Measurements from ENCODE around the gene MGAT4C. TPM values are rescaled to one million over a fixed set of nuclear protein-coding genes. Genes with fewer than 3 reads are reported as not detected.

The MGAT4C gene
- total RNA-seq, 1 experiment from 2014 or later = not detected

DNA sequence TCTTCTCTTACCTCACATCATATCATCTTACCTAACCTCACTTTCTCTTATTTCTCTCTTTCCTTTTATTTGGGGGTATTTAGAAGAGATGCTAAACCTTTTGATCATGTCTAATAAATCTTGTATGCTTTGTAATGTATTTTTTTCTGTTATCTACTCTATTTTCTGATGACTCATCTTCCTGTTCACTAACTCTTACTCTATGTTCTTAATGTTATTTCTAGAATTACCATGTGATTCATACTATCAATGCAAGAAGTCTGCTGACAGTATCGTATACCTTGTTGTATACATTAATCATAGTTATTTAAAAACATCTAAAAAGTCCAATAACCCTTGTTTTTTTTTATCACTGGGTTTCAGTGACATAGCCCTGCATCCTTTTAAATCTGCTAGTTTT is 62.3 kb downstream of the MGAT4C start:
- Histone ChIP-seq H3K9ac (ENCODE audit: low read length) (no peak overlapping the region), H4K20me1 (ENCODE audit: low read length) (no peaks in the 10 kb centered on the region), H3K4me1 (ENCODE audit: insufficient read depth, low read length) (peaks cover 6% of the 10 kb centered on the region; the same call in 1 of the 2 replicates), H3K4me2 (ENCODE audit: low read length) (no peak overlapping the region), H2AFZ (ENCODE audit: low read length) (no peak overlapping the region), H3K9me2 (replicated peaks; ENCODE audit: low read length) (no peaks in the 10 kb centered on the region), H3K9me3 (ENCODE audit: low read length) (no peaks in the 10 kb centered on the region), H3K36me3 (ENCODE audit: low read depth, low read length) (no peaks in the 10 kb centered on the region), H3K79me2 (ENCODE audit: low read length) (no peaks in the 10 kb centered on the region), H3K27me3 (ENCODE audit: low read length) (no peaks in the 10 kb centered on the region), H3K27ac (ENCODE audit: low read length) (no peak overlapping the region), H3K4me3 (ENCODE audit: low read length) (no peak overlapping the region), H3F3A (ENCODE audit: low read length, unreplicated experiment) (no peaks in the 10 kb centered on the region)
- no TSS peak for BruUV-seq (replicated peaks)
- TF ChIP-seq EZH2 (IDR thresholded peaks at IDR 0.05; ENCODE audit: low read length, unreplicated experiment) (no peak), EZH2phosphoT487 (IDR thresholded peaks at IDR 0.05; ENCODE audit: borderline replicate concordance, low read length) (no peak)
- TF ChIP-seq, protein P1, sequence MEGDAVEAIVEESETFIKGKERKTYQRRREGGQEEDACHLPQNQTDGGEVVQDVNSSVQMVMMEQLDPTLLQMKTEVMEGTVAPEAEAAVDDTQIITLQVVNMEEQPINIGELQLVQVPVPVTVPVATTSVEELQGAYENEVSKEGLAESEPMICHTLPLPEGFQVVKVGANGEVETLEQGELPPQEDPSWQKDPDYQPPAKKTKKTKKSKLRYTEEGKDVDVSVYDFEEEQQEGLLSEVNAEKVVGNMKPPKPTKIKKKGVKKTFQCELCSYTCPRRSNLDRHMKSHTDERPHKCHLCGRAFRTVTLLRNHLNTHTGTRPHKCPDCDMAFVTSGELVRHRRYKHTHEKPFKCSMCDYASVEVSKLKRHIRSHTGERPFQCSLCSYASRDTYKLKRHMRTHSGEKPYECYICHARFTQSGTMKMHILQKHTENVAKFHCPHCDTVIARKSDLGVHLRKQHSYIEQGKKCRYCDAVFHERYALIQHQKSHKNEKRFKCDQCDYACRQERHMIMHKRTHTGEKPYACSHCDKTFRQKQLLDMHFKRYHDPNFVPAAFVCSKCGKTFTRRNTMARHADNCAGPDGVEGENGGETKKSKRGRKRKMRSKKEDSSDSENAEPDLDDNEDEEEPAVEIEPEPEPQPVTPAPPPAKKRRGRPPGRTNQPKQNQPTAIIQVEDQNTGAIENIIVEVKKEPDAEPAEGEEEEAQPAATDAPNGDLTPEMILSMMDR (conservative IDR thresholded peaks at IDR 0.05; ENCODE audit: low read depth, low read length) = no peak
- DNase-seq = peak; percentile 43
- intact Hi-C loops (cut with micrococcal nuclease) = no loop called here
- POLR2A ChIA-PET (ENCODE audit: unreplicated experiment) = no interaction called here
- CTCF ChIA-PET = no interaction called here
- ATAC-seq = peak; percentile 81

DNA sequence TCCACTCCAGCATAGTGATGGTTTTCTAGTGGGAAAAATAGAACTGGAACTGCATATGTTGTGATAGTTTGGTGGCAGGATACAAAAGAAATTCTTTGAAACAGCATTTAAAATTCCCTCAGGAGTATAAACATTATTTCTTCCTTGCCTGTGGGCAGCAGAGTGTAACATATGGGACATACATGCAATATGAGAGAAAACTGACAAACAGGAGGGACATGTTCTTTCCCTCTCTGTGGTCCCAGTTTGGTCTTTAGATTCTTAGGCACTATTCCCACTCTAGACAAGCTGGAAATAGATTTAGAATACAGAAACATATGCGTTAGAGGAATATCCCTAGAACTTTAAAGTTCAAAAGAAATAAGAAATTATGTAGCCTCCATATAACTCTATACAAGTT is 68.0 kb downstream of the MGAT4C start:
- Histone ChIP-seq H3K79me2 (ENCODE audit: low read length) (no peaks in the 10 kb centered on the region), H3F3A (ENCODE audit: low read length, unreplicated experiment) (no peaks in the 10 kb centered on the region), H3K27ac (ENCODE audit: low read length) (no peak overlapping the region), H3K4me1 (ENCODE audit: insufficient read depth, low read length) (no peaks in the 10 kb centered on the region), H3K27me3 (ENCODE audit: low read length) (no peaks in the 10 kb centered on the region), H3K9ac (ENCODE audit: low read length) (no peak overlapping the region), H3K36me3 (ENCODE audit: low read depth, low read length) (no peaks in the 10 kb centered on the region), H3K4me2 (ENCODE audit: low read length) (no peak overlapping the region), H3K9me3 (ENCODE audit: low read length) (no peaks in the 10 kb centered on the region), H4K20me1 (ENCODE audit: low read length) (no peaks in the 10 kb centered on the region), H2AFZ (ENCODE audit: low read length) (no peak overlapping the region), H3K4me3 (ENCODE audit: low read length) (no peak overlapping the region), H3K9me2 (replicated peaks; ENCODE audit: low read length) (no peaks in the 10 kb centered on the region)
- POLR2A ChIA-PET (ENCODE audit: unreplicated experiment) = no interaction called here
- BruUV-seq (replicated peaks) = no TSS peak
- DNase-seq = no peak
- CTCF ChIA-PET = no interaction called here
- intact Hi-C loops (cut with micrococcal nuclease) = loop anchor here (5.0 kb wide), 1 partner anchor 231 kb away; no protein-coding TSS in a partner anchor
- TF ChIP-seq EZH2 (IDR thresholded peaks at IDR 0.05; ENCODE audit: low read length, unreplicated experiment) (no peak), EZH2phosphoT487 (IDR thresholded peaks at IDR 0.05; ENCODE audit: borderline replicate concordance, low read length) (no peak)
- TF ChIP-seq, protein P1 (conservative IDR thresholded peaks at IDR 0.05; ENCODE audit: low read depth, low read length) = no peak
- no peak for ATAC-seq

DNA sequence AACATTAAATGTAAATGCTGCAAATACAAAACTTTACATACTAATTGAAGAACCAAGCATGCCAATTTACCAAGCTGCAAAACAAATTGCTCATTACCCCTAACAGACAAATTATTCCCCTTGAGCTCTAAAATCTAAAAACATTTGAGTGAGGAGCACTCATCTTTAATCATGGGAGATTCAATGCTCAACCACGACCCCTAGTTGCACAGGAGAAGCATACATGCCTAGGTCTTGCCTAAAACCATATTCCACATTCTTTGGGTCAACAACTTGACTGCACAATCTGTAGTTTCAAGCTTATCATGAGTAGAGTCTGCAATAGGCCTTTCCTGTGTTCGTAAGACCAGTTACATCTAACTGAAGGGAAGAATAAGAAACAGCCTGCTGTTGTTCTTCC is 69.7 kb downstream of the MGAT4C start:
- intact Hi-C loops (cut with micrococcal nuclease) = loop anchor here (5.0 kb wide), 1 partner anchor 229 kb away; no protein-coding TSS in a partner anchor
- no peak overlapping the region for H2AFZ ChIP-seq (ENCODE audit: low read length)
- CTCF ChIA-PET = interaction anchor here (0.6 kb wide), 1 partner anchor 56 kb away, joined by 6 read pairs; no protein-coding TSS in a partner anchor
- no peaks in the 10 kb centered on the region for H3K36me3 ChIP-seq (ENCODE audit: low read depth, low read length)
- no TSS peak for BruUV-seq (replicated peaks)
- no peak overlapping the region for H3K9ac ChIP-seq (ENCODE audit: low read length)
- no peak for TF ChIP-seq EZH2phosphoT487 (IDR thresholded peaks at IDR 0.05; ENCODE audit: borderline replicate concordance, low read length)
- TF ChIP-seq, protein P1 (conservative IDR thresholded peaks at IDR 0.05; ENCODE audit: low read depth, low read length) = peak; percentile 69
- no peaks in the 10 kb centered on the region for H3K9me2 ChIP-seq (replicated peaks; ENCODE audit: low read length)
- H3K9me3 ChIP-seq (ENCODE audit: low read length) = no peaks in the 10 kb centered on the region
- no peak overlapping the region for H3K4me3 ChIP-seq (ENCODE audit: low read length)
- no peaks in the 10 kb centered on the region for H3K79me2 ChIP-seq (ENCODE audit: low read length)
- no peaks in the 10 kb centered on the region for H3K4me1 ChIP-seq (ENCODE audit: insufficient read depth, low read length)
- no peak overlapping the region for H3K4me2 ChIP-seq (ENCODE audit: low read length)
- no peaks in the 10 kb centered on the region for H4K20me1 ChIP-seq (ENCODE audit: low read length)
- H3F3A ChIP-seq (ENCODE audit: low read length, unreplicated experiment) = no peaks in the 10 kb centered on the region
- H3K27ac ChIP-seq (ENCODE audit: low read length) = no peak overlapping the region
- POLR2A ChIA-PET (ENCODE audit: unreplicated experiment) = no interaction called here
- DNase-seq (peak; percentile 34), ATAC-seq (peak; percentile 68; the same call in 1 of the 2 replicates)
- no peaks in the 10 kb centered on the region for H3K27me3 ChIP-seq (ENCODE audit: low read length)

Measured in PC-3 (cell line).